Measurements from ENCODE around the gene MAP1B.

The MAP1B gene

GRCh38 chr5:72203251-72203845 lies 96.1 kb downstream of the MAP1B start:
- no peaks in the 10 kb centered on the region for H3K4me1 Mint-ChIP-seq
- peaks cover 6% of the 10 kb centered on the region for H3K27me3 Mint-ChIP-seq
- no peak overlapping the region for H3K4me3 Mint-ChIP-seq
- ATAC-seq: no peak
- no peaks in the 10 kb centered on the region for H3K9me3 Mint-ChIP-seq
- no peak overlapping the region for H3K27ac Mint-ChIP-seq
- peaks cover 11% of the 10 kb centered on the region for H3K36me3 Mint-ChIP-seq

GRCh38 chr5:72204946-72205345 lies 97.7 kb downstream of the MAP1B start:
- Mint-ChIP-seq H3K4me1 (no peaks in the 10 kb centered on the region), H3K27ac (no peak overlapping the region), H3K27me3 (no peaks in the 10 kb centered on the region), H3K9me3 (no peaks in the 10 kb centered on the region), H3K36me3 (peaks cover 7% of the 10 kb centered on the region), H3K4me3 (no peak overlapping the region)
- no peak for ATAC-seq

DNA sequence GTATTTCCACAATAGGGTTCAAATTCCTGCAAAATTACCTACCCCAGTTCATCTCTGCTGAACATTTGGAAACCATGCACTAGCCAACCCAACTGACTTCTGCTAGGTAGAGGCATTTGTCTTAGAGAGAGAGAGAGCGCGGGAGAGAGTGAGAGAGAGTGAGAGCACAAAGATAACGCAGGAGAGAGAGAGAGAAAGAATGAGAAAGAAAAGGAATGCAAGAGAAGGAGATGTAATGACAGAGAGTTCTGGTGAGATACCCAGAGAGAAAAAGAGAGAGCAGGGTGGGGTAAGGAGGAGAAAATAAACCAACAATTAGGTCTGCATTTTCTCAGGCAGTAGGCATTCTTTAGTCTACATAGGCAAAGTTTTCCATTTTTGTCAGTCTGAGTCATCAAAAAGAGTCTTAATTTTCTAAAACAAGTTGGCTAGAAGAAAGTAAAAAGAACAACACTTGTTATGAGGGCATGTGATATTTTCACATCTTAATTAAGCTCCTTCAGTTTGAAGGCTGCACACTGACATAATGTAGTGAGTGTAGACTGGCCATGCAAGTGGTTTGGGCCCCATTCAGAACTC lies 98.2 kb downstream of the MAP1B start:
- Mint-ChIP-seq H3K27me3 (no peaks in the 10 kb centered on the region), H3K27ac (no peak overlapping the region), H3K4me1 (no peaks in the 10 kb centered on the region), H3K9me3 (no peaks in the 10 kb centered on the region), H3K36me3 (peaks cover 7% of the 10 kb centered on the region), H3K4me3 (no peak overlapping the region)
- no peak for ATAC-seq

- no peak for ATAC-seq
- H3K36me3 Mint-ChIP-seq: peaks cover 7% of the 10 kb centered on the region
Observed at GRCh38 chr5:72206160-72206559, 98.9 kb downstream of the MAP1B start.

DNA sequence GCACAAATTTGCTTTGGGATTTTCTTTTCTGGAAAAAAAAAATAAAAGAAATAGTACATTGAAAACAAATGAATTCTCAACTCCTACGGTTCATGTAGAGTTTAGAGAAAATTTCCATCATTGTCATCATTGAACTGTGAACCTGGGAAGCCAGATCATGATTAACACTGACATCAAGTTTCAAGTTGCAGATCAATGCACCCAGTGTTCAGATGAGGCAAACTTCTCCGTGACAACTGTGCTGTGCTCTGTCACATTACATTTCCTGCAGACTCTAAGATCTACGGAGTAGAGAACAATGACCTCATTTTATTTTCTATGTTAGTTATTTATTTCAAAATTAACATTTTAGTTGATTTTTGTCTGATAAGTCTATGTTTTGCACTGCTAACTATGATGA lies 99.7 kb downstream of the MAP1B start:
- Mint-ChIP-seq H3K4me1 (no peaks in the 10 kb centered on the region), H3K36me3 (peaks cover 11% of the 10 kb centered on the region), H3K27me3 (no peaks in the 10 kb centered on the region), H3K9me3 (no peaks in the 10 kb centered on the region), H3K4me3 (no peak overlapping the region), H3K27ac (no peak overlapping the region)
- no peak for ATAC-seq

More at GRCh38 chr5:72206160-72206559, 98.9 kb downstream of the MAP1B start:
- H3K4me3 Mint-ChIP-seq: no peak overlapping the region
- H3K4me1 Mint-ChIP-seq: no peaks in the 10 kb centered on the region
- no peaks in the 10 kb centered on the region for H3K9me3 Mint-ChIP-seq
- no peak overlapping the region for H3K27ac Mint-ChIP-seq
- H3K27me3 Mint-ChIP-seq: no peaks in the 10 kb centered on the region

DNA sequence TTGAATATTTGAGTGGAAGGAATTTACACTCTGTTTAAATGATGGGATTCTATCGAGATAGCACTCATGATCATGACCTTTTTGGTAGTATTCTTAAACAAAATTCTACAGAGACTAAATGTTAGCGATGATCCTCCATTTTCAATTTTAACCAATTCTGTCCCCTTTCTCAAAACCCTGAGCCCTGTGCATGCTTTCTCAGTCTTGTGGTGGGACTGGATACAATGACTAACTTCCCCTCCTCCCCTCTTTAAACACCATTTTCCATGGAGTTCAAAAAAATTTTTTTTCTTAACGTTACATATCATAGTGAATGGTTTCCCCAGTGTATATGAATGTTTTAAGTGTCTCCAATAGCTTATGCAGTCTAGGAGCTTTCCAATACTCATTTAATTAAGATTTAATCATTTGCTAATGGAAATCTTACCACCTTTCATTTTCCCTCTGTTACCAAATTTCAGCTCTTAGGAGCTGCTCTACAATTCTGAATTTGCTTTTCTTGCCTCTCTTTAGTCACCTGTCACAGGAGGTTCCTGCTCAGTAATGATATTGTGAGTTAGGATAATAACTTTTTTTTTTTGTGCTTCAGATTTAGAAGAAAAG lies 101.2 kb downstream of the MAP1B start:
- Mint-ChIP-seq H3K27me3 (no peaks in the 10 kb centered on the region), H3K9me3 (no peaks in the 10 kb centered on the region), H3K4me3 (no peak overlapping the region), H3K36me3 (peaks cover 13% of the 10 kb centered on the region), H3K4me1 (no peaks in the 10 kb centered on the region), H3K27ac (no peak overlapping the region)
- ATAC-seq: no peak

DNA sequence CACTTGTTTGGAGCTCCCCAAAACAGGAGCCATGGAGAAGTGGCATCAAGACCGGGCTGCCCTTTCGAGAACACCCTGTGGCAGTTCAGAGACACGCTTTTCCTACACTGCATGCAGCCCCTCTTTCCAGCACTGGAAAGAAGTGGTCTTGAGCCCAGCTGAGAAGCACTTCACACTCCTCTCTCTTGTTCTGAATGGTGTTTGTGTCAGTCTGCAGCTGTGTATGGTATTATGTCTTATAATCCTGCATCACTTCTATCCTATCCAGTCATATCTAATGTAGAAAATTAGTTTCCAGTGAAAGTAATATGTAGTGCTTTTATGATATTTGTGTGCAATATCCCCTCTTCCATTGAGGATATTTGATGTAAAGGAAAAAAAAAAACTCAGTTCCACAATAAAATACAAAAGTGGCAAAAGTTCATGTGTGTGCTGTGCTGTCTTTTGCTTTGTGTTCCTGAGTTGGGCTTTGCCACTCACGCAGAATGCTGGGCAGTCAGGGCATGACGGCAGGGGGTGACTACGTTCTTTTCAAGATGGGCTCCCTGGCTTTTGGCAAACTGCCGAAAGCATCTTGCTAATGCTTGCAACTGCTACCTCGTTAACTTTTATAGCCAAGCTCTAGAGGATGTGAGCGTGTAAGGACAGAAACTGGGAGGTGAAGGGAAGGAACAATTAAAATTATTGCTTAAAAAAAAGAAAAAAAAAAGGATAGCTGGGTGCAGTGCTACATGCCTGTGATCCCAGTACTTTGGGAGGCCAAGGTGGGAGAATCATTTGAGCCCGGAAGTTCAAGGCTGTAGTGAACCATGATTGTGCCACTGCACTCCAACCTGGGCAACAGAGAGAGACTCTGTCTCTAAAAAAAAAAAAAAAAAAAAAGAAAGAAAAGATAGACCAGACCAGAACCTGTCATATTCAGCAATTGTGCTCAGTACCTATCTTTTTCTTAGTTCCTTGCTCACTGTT lies 102.2 kb downstream of the MAP1B start:
- Mint-ChIP-seq H3K4me3 (no peak overlapping the region), H3K36me3 (peaks cover 13% of the 10 kb centered on the region), H3K27ac (no peak overlapping the region), H3K4me1 (no peaks in the 10 kb centered on the region), H3K27me3 (no peaks in the 10 kb centered on the region), H3K9me3 (no peaks in the 10 kb centered on the region)
- no peak for ATAC-seq

GRCh38 chr5:72210888-72211678 lies 103.8 kb downstream of the MAP1B start:
- Mint-ChIP-seq H3K27ac (no peak overlapping the region), H3K27me3 (no peaks in the 10 kb centered on the region), H3K4me1 (no peaks in the 10 kb centered on the region), H3K36me3 (peaks cover 13% of the 10 kb centered on the region), H3K9me3 (no peaks in the 10 kb centered on the region), H3K4me3 (no peak overlapping the region)
- no peak for ATAC-seq

DNA sequence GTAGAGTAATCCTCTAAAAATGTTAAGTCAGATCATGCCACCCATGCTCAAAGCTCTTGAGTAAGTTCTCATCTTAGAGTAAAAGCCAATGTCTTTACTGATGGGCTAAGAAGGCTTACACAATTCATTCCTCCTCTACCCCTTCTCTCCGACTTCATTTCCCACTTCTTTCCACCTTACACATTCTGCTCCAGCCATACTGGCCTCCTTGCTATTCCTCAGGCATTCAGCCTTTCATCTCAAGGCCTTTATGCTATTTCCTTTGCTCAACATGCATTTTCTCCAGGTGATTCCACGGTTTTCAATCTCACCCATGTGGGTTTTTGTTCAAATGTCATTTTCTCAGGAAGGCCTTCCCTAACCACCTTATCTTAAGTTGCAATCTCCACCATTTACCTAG lies 104.9 kb downstream of the MAP1B start:
- no peak overlapping the region for H3K4me3 Mint-ChIP-seq
- H3K36me3 Mint-ChIP-seq: peaks cover 17% of the 10 kb centered on the region
- H3K4me1 Mint-ChIP-seq: no peaks in the 10 kb centered on the region
- H3K27ac Mint-ChIP-seq: no peak overlapping the region
- no peaks in the 10 kb centered on the region for H3K9me3 Mint-ChIP-seq
- no peaks in the 10 kb centered on the region for H3K27me3 Mint-ChIP-seq
- no peak for ATAC-seq

DNA sequence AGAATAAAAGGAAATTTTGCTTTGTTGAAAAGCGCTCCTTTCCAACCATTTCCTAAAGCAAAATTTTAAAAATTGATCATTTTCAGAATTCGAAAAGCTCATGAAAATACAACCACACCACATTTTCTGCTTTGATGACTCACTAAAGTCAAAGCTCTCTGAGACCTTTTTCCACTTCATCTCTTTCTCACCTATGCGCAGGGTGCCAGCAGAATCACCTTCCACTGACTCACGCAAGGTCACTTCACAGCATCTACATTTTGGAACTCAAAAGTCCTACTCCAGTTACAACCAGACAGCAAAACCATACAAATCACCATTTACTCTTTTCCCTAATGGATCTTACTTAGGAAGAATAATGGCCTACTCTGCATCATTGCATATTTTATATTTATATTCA lies 106.2 kb downstream of the MAP1B start:
- Mint-ChIP-seq H3K36me3 (peaks cover 23% of the 10 kb centered on the region), H3K4me1 (no peaks in the 10 kb centered on the region), H3K27me3 (no peaks in the 10 kb centered on the region), H3K4me3 (no peak overlapping the region), H3K9me3 (no peaks in the 10 kb centered on the region), H3K27ac (no peak overlapping the region)
- no peak for ATAC-seq

- Mint-ChIP-seq H3K9me3 (no peaks in the 10 kb centered on the region), H3K4me1 (no peaks in the 10 kb centered on the region), H3K27me3 (no peaks in the 10 kb centered on the region), H3K36me3 (peaks cover 30% of the 10 kb centered on the region), H3K27ac (no peak overlapping the region), H3K4me3 (no peak overlapping the region)
- no peak for ATAC-seq
Observed at GRCh38 chr5:72214168-72214567, 106.9 kb downstream of the MAP1B start.

DNA sequence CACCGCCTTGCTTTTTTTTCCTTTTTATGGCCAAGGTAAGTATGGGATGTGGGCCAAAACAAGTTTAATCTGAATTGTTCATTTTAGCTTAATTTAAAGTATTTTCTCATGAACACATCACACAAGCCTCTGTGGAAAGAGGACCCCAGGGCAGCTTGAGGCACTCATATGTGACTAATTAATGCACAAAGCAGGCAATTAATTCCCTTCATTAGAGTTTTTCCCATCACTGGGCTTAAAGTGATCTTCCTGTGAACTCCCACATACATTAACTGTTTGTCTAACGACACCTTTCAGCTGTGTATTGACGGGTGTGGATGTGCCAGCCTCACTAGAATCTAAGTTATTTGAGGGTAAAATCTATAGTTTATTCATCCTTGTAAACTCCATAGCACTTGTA lies 109.5 kb downstream of the MAP1B start:
- Mint-ChIP-seq H3K9me3 (no peaks in the 10 kb centered on the region), H3K36me3 (peaks cover 50% of the 10 kb centered on the region)

DNA sequence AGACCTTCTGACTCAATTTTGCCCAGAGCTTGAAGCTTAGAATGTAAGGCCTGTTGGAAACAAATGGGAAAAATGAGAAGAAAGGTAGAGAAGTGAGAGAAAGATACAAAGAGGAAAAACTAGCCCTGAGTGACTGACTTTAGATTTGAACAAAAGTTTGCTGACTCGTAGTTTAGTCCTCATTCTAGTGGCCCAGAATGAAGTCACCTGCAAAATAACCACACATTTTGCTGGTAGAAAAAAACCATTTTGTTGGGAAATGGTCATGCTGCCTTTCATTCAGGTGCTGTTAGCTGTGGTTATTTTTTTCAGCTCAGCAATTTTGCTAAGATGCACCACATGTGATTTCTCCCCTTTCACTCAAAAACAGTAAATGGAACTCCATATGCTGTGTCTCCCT lies 113.8 kb downstream of the MAP1B start:
- H3K9me3 Mint-ChIP-seq: no peaks in the 10 kb centered on the region
- no peaks in the 10 kb centered on the region for H3K27me3 Mint-ChIP-seq
- H3K4me1 Mint-ChIP-seq: no peaks in the 10 kb centered on the region
- no peak for ATAC-seq
- no peak overlapping the region for H3K27ac Mint-ChIP-seq
- peaks cover 82% of the 10 kb centered on the region for H3K36me3 Mint-ChIP-seq
- H3K4me3 Mint-ChIP-seq: no peak overlapping the region

More for the DNA sequence above, 109.5 kb downstream of the MAP1B start:
- no peaks in the 10 kb centered on the region for H3K4me1 Mint-ChIP-seq
- H3K4me3 Mint-ChIP-seq: no peak overlapping the region
- no peak for ATAC-seq
- H3K27me3 Mint-ChIP-seq: no peaks in the 10 kb centered on the region
- H3K27ac Mint-ChIP-seq: no peak overlapping the region

DNA sequence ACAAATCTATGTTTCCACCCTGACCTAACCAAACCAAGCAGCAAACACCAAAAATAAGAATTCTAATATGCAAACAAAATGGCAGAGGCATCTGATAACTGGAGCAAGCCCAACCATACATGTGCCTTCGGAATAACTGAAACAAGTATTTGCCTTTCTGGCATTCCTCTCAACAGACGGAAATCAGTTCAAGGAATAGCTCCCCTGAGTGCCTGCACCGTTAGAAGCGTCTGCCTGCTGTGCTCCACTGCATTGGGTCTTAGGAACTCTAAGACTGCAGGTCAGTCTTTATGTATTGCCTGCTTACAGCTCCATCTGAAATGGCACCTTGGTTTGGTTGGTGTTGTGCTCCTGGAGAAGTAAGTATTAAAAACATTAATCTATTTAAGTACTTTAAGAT lies 114.3 kb downstream of the MAP1B start:
- Mint-ChIP-seq H3K36me3 (peaks cover 86% of the 10 kb centered on the region), H3K9me3 (no peaks in the 10 kb centered on the region), H3K4me3 (no peak overlapping the region), H3K4me1 (no peaks in the 10 kb centered on the region), H3K27ac (no peak overlapping the region), H3K27me3 (no peaks in the 10 kb centered on the region)
- no peak for ATAC-seq

GRCh38 chr5:72222521-72222920 lies 115.2 kb downstream of the MAP1B start:
- no peaks in the 10 kb centered on the region for H3K4me1 Mint-ChIP-seq

More at GRCh38 chr5:72222521-72222920, 115.2 kb downstream of the MAP1B start:
- Mint-ChIP-seq H3K27ac (no peak overlapping the region), H3K36me3 (peaks cover 89% of the 10 kb centered on the region), H3K9me3 (no peaks in the 10 kb centered on the region), H3K4me3 (no peak overlapping the region), H3K27me3 (no peaks in the 10 kb centered on the region)
- no peak for ATAC-seq
